Measurements from ENCODE around the gene KANSL1.

- no peak for TF ChIP-seq CREB1 (IDR thresholded peaks at IDR 0.05; ENCODE audit: low read depth)
- no peak for TF ChIP-seq ZSCAN29 (IDR thresholded peaks at IDR 0.05)
- TF ChIP-seq, protein P1, sequence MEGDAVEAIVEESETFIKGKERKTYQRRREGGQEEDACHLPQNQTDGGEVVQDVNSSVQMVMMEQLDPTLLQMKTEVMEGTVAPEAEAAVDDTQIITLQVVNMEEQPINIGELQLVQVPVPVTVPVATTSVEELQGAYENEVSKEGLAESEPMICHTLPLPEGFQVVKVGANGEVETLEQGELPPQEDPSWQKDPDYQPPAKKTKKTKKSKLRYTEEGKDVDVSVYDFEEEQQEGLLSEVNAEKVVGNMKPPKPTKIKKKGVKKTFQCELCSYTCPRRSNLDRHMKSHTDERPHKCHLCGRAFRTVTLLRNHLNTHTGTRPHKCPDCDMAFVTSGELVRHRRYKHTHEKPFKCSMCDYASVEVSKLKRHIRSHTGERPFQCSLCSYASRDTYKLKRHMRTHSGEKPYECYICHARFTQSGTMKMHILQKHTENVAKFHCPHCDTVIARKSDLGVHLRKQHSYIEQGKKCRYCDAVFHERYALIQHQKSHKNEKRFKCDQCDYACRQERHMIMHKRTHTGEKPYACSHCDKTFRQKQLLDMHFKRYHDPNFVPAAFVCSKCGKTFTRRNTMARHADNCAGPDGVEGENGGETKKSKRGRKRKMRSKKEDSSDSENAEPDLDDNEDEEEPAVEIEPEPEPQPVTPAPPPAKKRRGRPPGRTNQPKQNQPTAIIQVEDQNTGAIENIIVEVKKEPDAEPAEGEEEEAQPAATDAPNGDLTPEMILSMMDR (IDR thresholded peaks at IDR 0.05 in 2 of 3, conservative IDR thresholded peaks at IDR 0.05 in 1 of 3; ENCODE audit: control insufficient read depth in 2 of 3, extremely low read depth in 1 of 3, insufficient read depth in 1 of 3, low read depth in 3 of 3, low read length in 3 of 3), result no peak
- no peak for TF ChIP-seq RCOR1 (conservative IDR thresholded peaks at IDR 0.05; ENCODE audit: low read depth, low read length)
- TF ChIP-seq, protein P2, sequence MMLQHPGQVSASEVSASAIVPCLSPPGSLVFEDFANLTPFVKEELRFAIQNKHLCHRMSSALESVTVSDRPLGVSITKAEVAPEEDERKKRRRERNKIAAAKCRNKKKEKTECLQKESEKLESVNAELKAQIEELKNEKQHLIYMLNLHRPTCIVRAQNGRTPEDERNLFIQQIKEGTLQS (IDR thresholded peaks at IDR 0.05; ENCODE audit: borderline replicate concordance, extremely low read depth, low read depth, low read length), result no peak
- TF ChIP-seq FOS (IDR thresholded peaks at IDR 0.05; ENCODE audit: borderline replicate concordance, extremely low read depth, insufficient read length), result no peak
- no peak for TF ChIP-seq MXI1 (IDR thresholded peaks at IDR 0.05; ENCODE audit: low read depth, low read length)
- no peak for TF ChIP-seq EZH2 (IDR thresholded peaks at IDR 0.05; ENCODE audit: borderline replicate concordance, control insufficient read depth, low read depth, low read length)
- TF ChIP-seq, protein P3, sequence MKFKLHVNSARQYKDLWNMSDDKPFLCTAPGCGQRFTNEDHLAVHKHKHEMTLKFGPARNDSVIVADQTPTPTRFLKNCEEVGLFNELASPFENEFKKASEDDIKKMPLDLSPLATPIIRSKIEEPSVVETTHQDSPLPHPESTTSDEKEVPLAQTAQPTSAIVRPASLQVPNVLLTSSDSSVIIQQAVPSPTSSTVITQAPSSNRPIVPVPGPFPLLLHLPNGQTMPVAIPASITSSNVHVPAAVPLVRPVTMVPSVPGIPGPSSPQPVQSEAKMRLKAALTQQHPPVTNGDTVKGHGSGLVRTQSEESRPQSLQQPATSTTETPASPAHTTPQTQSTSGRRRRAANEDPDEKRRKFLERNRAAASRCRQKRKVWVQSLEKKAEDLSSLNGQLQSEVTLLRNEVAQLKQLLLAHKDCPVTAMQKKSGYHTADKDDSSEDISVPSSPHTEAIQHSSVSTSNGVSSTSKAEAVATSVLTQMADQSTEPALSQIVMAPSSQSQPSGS (IDR thresholded peaks at IDR 0.05; ENCODE audit: low read length), result peak; percentile 47; the same call in 1 of the 2 replicates
- TF ChIP-seq RAD21 (IDR thresholded peaks at IDR 0.05; ENCODE audit: insufficient read depth, low read depth, low read length), result no peak
- no peak for TF ChIP-seq POLR2A (IDR thresholded peaks at IDR 0.05; ENCODE audit: low read depth, low read length)
- peak; percentile 8 for TF ChIP-seq IKZF1 (conservative IDR thresholded peaks at IDR 0.05)
- TF ChIP-seq ESRRA (IDR thresholded peaks at IDR 0.05; ENCODE audit: low read length), result no peak
These were observed 49.0 kb downstream of the KANSL1 start for GRCh38 chr17:46144246-46144645.
